G401.6 (cell line): ENCODE measurements around the gene RSL1D1.

Experiments used
- FAIRE-seq: peaks from 2 replicates; lab custom pipeline; 2012; peaks lifted over from hg19 to GRCh38; lab: Jason Lieb, UNC

RSL1D1 gene

GRCh38 chr16:11851294-11852091, at the start of gene RSL1D1:
Gene RSL1D1, minus strand, starts transcription at chr16:11851542. Its CDS starts 30 bp downstream, at chr16:11851512.
- FAIRE-seq = peak; percentile 11

DNA sequence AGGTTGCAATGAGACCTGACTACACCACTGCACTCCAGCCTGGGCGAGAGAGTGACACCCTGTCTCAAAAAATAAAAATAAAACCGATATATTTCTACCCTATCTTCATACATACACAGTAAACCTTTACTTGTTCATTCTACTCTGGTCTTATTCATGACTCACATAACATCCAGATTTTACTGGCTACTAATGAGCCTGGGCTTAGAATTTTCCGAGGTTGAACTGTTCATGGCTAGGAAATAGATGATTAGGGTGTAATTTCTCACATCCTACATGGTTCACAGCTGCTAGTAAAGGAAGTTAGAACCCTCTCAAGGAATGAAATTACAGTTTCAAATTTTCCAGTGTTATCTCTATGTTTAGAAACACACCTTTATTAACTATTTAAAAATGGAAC, 49.7 kb upstream of the RSL1D1 start:
- no peak for FAIRE-seq

GRCh38 chr16:11896486-11897176, 45.3 kb upstream of the RSL1D1 start:
- no peak for FAIRE-seq

DNA sequence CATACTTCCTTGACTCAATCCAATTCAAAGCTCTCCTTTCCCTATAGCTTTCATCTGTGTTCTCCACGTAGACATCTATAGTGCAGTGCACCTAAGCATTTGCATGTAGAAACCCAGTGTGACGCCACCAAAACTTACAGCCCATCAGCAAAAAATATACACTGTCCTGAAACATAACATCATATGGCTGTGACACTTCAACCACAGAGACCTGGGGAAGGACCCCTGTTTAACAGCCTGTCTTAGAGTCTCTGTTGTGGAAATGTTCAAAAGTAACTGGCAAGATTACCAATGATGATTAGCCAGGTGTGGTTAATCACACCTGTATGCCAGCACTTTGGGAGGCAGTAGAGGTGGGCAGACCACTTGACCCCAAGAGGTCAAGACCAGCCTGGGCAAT, 42.2 kb upstream of the RSL1D1 start:
- no peak for FAIRE-seq

DNA sequence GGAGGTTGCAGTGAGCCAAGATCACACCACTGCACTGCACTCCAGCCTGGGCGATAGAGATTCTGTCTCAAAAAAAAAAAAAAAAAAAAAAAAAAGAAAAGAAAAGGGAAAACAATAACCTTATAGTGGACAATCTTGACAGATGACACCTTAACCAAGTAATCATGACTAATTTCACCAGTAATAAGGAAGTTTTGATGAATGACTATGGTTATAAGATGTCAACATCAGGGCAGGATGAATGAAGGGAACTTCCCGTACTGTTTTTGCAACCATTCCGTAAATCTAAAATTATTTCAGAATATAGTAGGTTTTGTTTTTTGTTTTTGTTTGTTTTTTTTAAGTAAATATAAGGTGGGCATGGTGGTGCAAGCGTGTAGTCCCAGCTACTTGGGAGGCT, 41.4 kb upstream of the RSL1D1 start:
- FAIRE-seq = no peak

GRCh38 chr16:11890231-11890965, 39.1 kb upstream of the RSL1D1 start:
- FAIRE-seq = no peak

DNA sequence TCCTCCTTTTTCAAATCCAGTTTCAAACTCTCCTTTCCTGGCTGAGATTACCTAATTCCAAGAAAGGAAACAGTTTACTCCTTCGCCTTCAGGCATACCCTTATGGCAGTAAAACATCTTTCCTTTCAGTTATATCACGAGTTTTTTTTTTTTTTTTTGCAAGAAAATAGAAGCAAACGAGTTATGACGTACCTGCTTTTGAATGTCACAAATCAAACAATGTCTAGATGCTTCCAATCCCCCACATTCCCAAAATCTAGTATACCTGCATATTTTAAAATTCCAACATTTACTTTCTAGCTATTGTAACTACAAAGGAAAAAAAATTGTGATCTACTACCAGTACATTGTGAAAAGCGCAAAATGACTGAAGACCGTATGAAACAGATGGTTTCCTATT, 35.5 kb upstream of the RSL1D1 start:
- no peak for FAIRE-seq

GRCh38 chr16:11884035-11884434, 32.7 kb upstream of the RSL1D1 start:
- no peak for FAIRE-seq

DNA sequence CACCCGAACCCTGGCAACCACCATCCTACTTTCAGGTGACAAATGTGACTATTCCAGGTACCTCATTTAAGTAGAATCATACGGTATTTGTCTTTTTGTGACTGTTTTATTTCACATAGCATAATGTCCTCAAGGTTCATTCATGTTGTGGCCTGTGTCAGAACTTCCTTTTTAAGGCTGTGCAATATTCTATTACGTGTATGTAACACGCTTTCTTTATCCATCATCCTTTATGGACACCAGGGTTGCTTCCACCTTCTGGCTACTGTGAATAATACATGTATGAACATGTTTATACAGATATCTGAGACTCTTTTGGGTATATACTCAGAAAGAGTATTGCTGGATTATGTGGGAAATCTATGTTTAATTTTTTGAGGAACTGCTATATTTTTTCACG, 28.7 kb upstream of the RSL1D1 start:
- no peak for FAIRE-seq

GRCh38 chr16:11877374-11877773, 26.0 kb upstream of the RSL1D1 start:
- FAIRE-seq = no peak

- no peak for FAIRE-seq
Observed at GRCh38 chr16:11876306-11876705, 25.0 kb upstream of the RSL1D1 start.

DNA sequence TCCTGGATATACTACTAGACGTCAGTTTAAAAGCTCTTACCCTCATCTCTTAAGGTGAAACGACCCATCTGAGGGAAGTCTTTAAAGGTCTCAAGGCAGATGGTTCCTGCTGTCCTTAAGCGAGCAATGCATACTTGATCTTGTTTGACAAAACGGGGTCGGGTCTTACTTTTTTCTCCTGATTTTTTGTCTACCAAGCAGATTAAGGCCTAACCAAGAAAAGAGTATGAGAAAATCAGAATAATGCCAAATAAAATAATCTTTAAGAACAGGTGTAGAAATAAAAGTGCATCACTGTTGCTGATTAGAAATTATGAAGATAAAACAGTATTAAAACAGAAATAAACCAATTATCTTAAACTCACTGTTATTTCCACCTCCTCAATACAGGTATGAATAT, 24.4 kb upstream of the RSL1D1 start:
- FAIRE-seq = no peak

DNA sequence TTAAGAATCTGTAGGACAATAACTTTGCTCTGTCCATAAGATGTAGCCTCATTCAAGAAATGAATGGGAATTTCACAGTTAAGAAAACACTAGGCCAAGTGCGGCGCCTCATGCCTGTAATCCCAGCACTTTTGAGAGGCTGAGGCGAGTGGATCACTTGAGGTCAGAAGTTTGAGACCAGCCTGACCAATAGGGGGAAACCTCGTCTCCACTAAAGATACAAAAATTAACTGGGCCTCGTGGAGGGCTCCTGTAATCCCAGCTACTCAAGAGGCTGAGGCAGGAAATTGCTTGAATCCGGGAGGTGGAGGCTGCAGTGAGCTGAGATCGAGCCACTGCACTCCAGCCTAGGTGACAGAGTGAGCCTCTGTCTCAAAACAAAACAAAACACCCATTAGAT, 19.9 kb upstream of the RSL1D1 start:
- peak; percentile 69 for FAIRE-seq

- no peak for FAIRE-seq
Observed at GRCh38 chr16:11870399-11870798, 19.1 kb upstream of the RSL1D1 start.

- no peak for FAIRE-seq
Observed at GRCh38 chr16:11869353-11870228, 18.2 kb upstream of the RSL1D1 start.

GRCh38 chr16:11868412-11868980, 17.2 kb upstream of the RSL1D1 start:
- no peak for FAIRE-seq

- FAIRE-seq = no peak
Observed at GRCh38 chr16:11862489-11862888, 11.1 kb upstream of the RSL1D1 start.

DNA sequence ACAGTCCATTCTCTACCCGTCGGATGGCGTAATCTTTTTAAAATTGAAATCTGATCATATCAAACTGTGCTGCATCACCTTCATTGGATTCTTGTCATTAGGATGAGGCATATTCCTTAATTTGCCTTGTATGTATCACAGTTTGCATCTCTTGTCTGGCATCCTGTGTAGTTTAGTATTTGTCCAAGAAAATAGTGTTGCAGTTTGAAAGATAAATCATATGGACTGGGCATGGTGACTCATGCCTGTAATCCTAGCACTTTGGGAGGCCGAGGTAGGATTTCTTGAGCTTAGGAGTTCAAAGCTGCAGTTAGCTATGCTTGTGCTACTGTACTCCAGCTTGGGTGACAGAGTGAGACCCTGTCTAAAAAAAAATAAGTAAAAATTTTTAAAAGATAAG, 5.8 kb upstream of the RSL1D1 start:
- no peak for FAIRE-seq

GRCh38 chr16:11852092-11852809, 909 bp upstream of the RSL1D1 start:
- FAIRE-seq = no peak

GRCh38 chr16:11848842-11849241, 2.5 kb downstream of the RSL1D1 start:
- no peak for FAIRE-seq

DNA sequence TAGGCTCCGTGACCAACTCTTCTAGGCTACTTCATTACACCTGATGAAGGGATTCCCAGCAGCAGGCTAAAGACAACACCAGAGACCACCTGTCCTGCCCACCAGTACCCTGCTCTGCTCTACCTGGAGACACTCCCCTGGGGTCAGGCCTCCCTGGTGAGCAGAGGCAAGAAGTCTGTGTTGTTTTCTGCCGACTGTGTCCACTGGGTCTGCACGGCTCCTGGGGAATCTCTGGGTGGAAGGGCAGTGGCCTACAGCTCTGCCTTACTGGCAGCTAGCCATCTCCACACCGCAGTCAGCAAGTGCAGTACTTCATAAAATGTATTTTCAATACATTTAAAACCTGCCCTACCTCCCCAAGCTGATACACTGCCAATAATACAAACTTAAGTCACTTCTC, 6.8 kb downstream of the RSL1D1 start:
- FAIRE-seq = no peak
